COR-L47 (cell line): Measurements from ENCODE around the gene SLC26A5.
A peak's percentile ranks its signal among the peaks of the same experiment; 100 is the strongest.

Experiments
- DNase-seq: peaks from one replicate; lab custom pipeline; 2025; lab: John Stamatoyannopoulos, UW

Gene SLC26A5

GRCh38 chr7:103347507-103348267 lies 98.3 kb downstream of the SLC26A5 start, which contains the start of gene PSMC2:
PSMC2 (plus strand) TSS chr7:103347643; CDS start chr7:103347712, 69 bp downstream.
- peak; percentile 82 for DNase-seq

GRCh38 chr7:103346396-103346795 lies 99.6 kb downstream of the SLC26A5 start:
- DNase-seq: no peak

- DNase-seq: peak; percentile 92
These were observed 101.4 kb downstream of the SLC26A5 start, which contains the start of gene DNAJC2 for GRCh38 chr7:103344453-103345149. DNAJC2 (minus strand) TSS chr7:103344767; CDS start chr7:103344622, 145 bp downstream.

GRCh38 chr7:103343758-103344452 lies 102.1 kb downstream of the SLC26A5 start:
- DNase-seq: no peak

GRCh38 chr7:103343332-103343731 lies 102.7 kb downstream of the SLC26A5 start:
- DNase-seq: no peak

GRCh38 chr7:103341466-103341865 lies 104.5 kb downstream of the SLC26A5 start:
- no peak for DNase-seq

- no peak for DNase-seq
These were observed 107.1 kb downstream of the SLC26A5 start for GRCh38 chr7:103338864-103339263.

- DNase-seq: no peak
These were observed 109.2 kb downstream of the SLC26A5 start for GRCh38 chr7:103336761-103337160.

- no peak for DNase-seq
These were observed 120.3 kb downstream of the SLC26A5 start for GRCh38 chr7:103325744-103326143.
